ENCODE results near the gene TBC1D32.
"Not testable (repeated sequence)": the region's sequence is repeated elsewhere in the genome, so short reads cannot be mapped to it uniquely, and the experiment has no call there.

The TBC1D32 gene

DNA sequence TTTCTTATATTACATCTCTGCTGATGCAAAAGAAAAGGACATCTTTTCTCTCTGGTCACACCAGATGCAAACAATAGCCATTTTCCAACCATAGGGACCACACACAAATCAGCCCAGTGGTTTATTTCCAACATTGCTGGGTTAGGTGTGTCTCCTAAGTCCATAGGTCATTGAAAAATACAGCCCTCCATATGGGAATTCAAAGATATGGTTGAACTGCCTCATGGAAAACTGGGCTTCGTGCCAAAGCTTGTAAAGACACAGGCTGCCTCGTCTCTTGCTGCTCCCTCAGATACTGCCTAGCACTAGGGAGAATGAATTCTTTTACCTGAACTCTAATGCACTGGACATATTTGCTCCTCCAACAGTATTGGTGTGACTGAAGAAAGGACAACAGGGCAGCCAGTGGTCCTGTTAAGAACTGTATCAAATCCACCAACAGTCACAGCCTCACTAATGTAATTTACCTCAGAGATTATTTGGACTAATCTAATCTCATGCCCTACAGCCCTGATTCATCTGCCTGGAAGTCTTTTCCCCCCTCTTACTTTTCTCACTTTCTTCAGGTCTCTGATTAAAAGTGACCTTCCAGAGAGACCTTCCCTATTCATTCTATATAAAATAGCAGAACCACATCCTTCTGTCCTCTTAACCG is 48.3 kb upstream of the TBC1D32 start:
- no peaks in the 10 kb centered on the region for H3K9me2 ChIP-seq (replicated peaks; ENCODE audit: low read depth, low read length)
- H4K20me1 ChIP-seq (ENCODE audit: insufficient read depth, low read length, poor library complexity, severe bottlenecking): no peaks in the 10 kb centered on the region
- H3K4me1 ChIP-seq (ENCODE audit: insufficient read depth, low read length, poor library complexity, severe bottlenecking): no peaks in the 10 kb centered on the region
- no peak overlapping the region for H3K9ac ChIP-seq (ENCODE audit: low read depth, low read length, poor library complexity, severe bottlenecking)
- H3K4me3 ChIP-seq (ENCODE audit: low read length, poor library complexity, severe bottlenecking): no peak overlapping the region
- no peak overlapping the region for H2AFZ ChIP-seq (ENCODE audit: low read length)
- H3K36me3 ChIP-seq (ENCODE audit: insufficient read depth, low read length): no peaks in the 10 kb centered on the region
- no peak overlapping the region for H3K4me2 ChIP-seq (ENCODE audit: low read depth, low read length, poor library complexity, severe bottlenecking)
- no peaks in the 10 kb centered on the region for H3F3A ChIP-seq (ENCODE audit: low read depth)
- TF ChIP-seq, protein P1, sequence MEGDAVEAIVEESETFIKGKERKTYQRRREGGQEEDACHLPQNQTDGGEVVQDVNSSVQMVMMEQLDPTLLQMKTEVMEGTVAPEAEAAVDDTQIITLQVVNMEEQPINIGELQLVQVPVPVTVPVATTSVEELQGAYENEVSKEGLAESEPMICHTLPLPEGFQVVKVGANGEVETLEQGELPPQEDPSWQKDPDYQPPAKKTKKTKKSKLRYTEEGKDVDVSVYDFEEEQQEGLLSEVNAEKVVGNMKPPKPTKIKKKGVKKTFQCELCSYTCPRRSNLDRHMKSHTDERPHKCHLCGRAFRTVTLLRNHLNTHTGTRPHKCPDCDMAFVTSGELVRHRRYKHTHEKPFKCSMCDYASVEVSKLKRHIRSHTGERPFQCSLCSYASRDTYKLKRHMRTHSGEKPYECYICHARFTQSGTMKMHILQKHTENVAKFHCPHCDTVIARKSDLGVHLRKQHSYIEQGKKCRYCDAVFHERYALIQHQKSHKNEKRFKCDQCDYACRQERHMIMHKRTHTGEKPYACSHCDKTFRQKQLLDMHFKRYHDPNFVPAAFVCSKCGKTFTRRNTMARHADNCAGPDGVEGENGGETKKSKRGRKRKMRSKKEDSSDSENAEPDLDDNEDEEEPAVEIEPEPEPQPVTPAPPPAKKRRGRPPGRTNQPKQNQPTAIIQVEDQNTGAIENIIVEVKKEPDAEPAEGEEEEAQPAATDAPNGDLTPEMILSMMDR (conservative IDR thresholded peaks at IDR 0.05; ENCODE audit: low read length): no peak
- TF ChIP-seq EZH2phosphoT487 (IDR thresholded peaks at IDR 0.05; ENCODE audit: borderline replicate concordance): no peak
- no peaks in the 10 kb centered on the region for H3K9me3 ChIP-seq (ENCODE audit: insufficient read depth, low read depth, low read length)
- H3K79me2 ChIP-seq (ENCODE audit: insufficient read depth, low read length): no peaks in the 10 kb centered on the region
- no peaks in the 10 kb centered on the region for H3K27me3 ChIP-seq (ENCODE audit: insufficient read depth, low read length, poor library complexity, severe bottlenecking)

DNA sequence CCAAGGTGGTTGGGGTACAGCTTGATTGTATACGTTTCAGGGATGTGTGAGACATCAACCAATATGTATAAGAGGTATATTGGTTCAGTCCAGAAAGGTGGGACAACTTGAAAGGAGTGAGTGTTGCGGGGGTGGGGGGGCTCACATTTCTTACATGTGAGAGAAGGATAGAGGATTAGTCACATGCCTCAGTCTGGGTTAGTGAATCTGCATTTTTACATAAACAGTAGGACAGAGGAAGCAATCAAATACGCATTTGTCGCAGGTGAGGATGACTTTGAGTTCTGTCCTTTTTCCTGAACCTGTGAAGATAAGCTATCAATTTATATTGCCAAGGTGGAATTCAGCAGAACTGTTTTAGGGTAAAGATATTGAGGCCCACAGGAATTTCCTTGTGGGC is 42.1 kb upstream of the TBC1D32 start:
- no peaks in the 10 kb centered on the region for H3K79me2 ChIP-seq (ENCODE audit: insufficient read depth, low read length)
- H3K9ac ChIP-seq (ENCODE audit: low read depth, low read length, poor library complexity, severe bottlenecking): no peak overlapping the region
- H3K36me3 ChIP-seq (ENCODE audit: insufficient read depth, low read length): no peaks in the 10 kb centered on the region
- no peaks in the 10 kb centered on the region for H4K20me1 ChIP-seq (ENCODE audit: insufficient read depth, low read length, poor library complexity, severe bottlenecking)
- H3K4me1 ChIP-seq (ENCODE audit: insufficient read depth, low read length, poor library complexity, severe bottlenecking): no peaks in the 10 kb centered on the region
- TF ChIP-seq, protein P1 (conservative IDR thresholded peaks at IDR 0.05; ENCODE audit: low read length): no peak
- no peak for TF ChIP-seq EZH2phosphoT487 (IDR thresholded peaks at IDR 0.05; ENCODE audit: borderline replicate concordance)
- H3K27me3 ChIP-seq (ENCODE audit: insufficient read depth, low read length, poor library complexity, severe bottlenecking): no peaks in the 10 kb centered on the region
- no peaks in the 10 kb centered on the region for H3K9me3 ChIP-seq (ENCODE audit: insufficient read depth, low read depth, low read length)
- H2AFZ ChIP-seq (ENCODE audit: low read length): no peak overlapping the region
- H3F3A ChIP-seq (ENCODE audit: low read depth): no peaks in the 10 kb centered on the region
- no peak overlapping the region for H3K4me3 ChIP-seq (ENCODE audit: low read length, poor library complexity, severe bottlenecking)
- no peak overlapping the region for H3K4me2 ChIP-seq (ENCODE audit: low read depth, low read length, poor library complexity, severe bottlenecking)
- no peaks in the 10 kb centered on the region for H3K9me2 ChIP-seq (replicated peaks; ENCODE audit: low read depth, low read length)

DNA sequence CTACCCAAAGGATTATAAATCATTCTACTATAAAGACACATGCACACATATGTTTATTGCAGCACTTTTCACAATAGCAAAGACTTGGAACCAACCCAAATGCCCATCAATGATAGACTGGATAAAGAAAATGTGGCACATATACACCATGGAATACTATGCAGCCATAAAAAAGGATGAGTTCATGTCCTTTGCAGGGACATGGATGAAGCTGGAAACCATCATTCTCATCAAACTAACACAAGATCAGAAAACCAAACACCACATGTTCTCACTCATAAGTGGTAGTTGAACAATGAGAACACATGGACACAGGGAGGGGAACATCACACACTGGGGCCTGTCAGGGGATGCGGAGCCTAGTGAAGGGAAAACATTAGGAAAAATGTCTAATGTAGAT is 39.9 kb upstream of the TBC1D32 start:
- H3K79me2 ChIP-seq (ENCODE audit: insufficient read depth, low read length); H3F3A ChIP-seq (ENCODE audit: low read depth); H2AFZ ChIP-seq (ENCODE audit: low read length); H3K9ac ChIP-seq (ENCODE audit: low read depth, low read length, poor library complexity, severe bottlenecking); H3K27me3 ChIP-seq (ENCODE audit: insufficient read depth, low read length, poor library complexity, severe bottlenecking); H3K4me2 ChIP-seq (ENCODE audit: low read depth, low read length, poor library complexity, severe bottlenecking); H3K4me1 ChIP-seq (ENCODE audit: insufficient read depth, low read length, poor library complexity, severe bottlenecking); H3K9me3 ChIP-seq (ENCODE audit: insufficient read depth, low read depth, low read length); H3K4me3 ChIP-seq (ENCODE audit: low read length, poor library complexity, severe bottlenecking); H3K36me3 ChIP-seq (ENCODE audit: insufficient read depth, low read length); H3K9me2 ChIP-seq (replicated peaks; ENCODE audit: low read depth, low read length); H4K20me1 ChIP-seq (ENCODE audit: insufficient read depth, low read length, poor library complexity, severe bottlenecking): not testable (repeated sequence)

All from Loucy (cell line).